ENCODE results near the gene NEO1.

The NEO1 gene

DNA sequence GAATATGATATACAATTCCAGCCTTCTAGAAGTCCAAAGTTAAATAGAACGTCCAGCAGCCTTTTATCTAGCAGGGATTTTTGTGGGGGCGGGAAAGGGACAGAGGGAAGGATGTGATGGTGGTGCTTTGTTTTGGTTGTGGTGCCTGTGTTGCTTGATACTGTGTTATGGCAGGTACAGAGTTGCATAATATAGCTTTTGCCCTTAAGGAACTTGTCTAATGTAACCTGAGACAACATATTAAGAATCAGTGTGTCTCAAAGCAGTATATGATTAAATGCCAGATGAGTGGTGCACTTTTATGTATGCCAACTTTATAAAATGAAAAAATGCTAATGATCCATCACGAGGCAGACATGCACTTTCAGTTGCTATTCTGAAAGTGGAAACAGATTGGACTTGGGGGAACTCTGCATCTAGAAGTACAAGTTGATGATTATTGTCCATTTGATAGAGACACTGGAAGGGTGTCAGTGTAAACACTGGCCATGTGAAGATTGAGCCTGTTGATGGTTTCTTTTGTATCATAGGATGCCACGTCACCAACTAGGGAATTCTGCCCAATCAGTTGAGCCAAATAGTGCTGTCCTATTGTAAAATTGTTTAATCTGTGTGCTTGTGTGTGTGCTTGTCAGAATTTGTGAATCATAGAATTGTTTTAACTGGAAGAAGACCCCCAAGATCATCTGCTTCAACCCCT is 23.0 kb downstream of the NEO1 start:
- DNase-seq, result peak; percentile 76

DNA sequence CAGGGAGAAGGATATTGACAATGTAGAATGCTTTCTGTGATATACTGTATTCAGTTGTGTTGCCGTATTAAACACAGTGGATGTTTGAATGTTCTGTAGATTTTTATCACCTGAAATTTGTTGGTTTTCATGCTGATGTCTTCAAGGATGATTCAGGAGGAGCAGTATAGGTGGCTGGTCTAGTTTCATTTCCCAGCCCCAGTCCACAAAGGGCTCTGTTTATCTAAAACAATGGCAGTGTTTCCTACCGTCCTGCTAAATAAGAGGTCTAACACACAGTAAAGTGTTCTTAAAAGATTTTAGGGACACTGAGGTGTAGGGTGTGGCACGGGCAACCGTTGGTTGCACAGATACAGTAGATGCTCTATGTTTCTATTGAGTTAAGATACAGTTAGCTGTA is 26.0 kb downstream of the NEO1 start:
- DNase-seq, result no peak

DNA sequence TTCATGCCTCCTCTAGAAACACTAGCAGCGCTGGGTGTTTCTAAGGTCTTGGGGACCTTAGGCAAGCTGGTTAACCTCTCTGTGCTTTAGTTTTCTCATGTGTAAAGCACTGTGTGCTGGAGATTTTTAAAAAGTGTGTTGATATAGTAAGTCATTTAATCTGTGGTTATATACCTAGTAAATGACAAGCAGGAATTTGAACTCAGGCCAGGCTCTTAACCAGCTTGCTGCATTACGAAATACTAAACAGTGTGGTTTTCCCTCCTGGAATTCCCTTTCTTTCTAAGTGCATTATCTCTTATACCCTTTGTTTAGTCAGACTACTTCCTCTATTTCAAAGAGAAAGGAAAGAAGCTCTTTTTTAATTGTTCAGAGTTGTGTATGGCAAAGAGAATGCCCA is 26.5 kb downstream of the NEO1 start:
- no peak for DNase-seq

DNA sequence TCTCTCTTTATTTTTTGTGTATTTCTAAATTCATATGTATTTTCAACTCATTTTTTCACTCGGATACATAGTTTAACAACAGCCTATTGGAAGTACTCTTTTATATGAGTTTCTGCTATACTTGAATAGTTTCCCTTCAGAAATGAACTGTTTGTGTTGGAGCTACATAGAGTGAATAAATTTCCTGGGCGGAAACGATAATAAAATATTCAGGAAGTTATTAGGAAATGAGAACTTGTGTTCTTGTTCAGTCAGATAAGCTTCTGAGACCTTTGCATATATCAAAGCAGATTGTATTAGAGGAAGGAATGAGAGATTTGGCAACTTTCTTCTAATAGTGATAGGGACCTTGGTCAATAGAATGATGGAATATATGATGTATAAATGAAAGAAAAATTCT is 27.3 kb downstream of the NEO1 start:
- no peak for DNase-seq

DNA sequence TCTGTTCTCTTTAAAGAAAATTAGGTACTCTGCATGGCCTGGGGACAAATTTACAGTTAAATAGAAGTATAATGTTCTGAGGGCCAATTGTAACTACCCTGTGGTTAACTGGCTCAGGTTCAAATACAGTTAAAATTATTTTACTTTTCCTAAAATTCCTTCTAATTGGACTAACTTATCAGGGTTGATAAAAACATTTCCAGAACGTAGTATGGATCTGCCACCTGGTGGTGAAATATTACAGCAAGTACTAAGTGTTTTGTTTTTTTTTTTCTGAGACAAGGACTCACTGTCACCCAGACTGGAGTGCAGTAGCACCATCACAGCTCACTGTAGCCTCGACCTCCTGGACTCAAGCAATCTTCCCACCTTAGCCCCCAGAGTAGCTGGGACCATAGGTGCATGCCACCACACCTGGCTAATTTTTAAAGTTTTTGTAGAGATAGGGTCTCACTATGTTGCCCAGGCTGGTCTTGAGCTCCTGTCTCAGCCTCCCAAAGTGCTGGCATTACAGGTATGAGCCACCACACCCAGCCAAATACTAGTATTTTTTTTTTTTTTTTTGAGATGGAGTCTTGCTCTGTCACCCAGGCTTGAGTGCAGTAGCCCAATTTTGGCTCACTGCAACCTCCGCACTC is 29.2 kb downstream of the NEO1 start:
- peak; percentile 59 for DNase-seq

DNA sequence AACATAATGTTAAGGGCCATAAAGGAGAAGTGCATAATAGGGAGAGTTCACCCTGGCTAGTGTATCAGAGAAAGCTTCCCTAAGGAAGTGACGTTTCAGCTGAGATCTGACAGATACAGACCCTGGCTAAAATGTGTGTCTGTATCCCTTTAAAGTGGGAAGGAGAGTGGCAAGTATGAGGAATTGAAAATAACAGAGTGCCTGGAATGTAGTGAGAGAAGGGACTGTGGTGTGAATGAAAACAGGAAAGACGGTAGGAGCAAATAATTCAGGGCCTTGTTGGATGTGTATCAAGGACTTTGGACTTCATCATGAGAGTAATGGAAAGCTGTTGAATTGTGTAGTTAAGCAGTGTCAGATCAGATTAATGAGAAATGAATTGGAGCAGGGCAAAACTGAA is 30.5 kb downstream of the NEO1 start:
- DNase-seq, result no peak

DNA sequence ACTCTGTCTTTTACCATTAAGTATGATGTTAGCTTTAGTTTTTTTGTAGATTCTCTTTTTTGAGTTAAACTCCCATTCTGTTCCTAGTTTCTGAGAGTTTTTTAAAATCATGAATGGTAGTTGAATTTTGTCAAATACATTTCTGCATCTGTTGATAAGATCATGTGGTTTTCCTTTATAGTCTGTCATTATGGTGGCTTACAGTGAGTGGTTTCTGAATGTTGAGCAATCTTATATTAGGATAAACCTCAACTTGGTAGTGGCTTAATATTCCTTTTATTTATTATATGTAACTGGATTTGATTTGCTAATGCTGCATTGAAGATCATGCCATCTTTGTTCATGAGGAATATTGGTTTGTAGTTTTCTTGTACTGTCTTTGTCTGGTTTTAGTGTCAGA is 34.8 kb downstream of the NEO1 start:
- DNase-seq, result no peak

DNA sequence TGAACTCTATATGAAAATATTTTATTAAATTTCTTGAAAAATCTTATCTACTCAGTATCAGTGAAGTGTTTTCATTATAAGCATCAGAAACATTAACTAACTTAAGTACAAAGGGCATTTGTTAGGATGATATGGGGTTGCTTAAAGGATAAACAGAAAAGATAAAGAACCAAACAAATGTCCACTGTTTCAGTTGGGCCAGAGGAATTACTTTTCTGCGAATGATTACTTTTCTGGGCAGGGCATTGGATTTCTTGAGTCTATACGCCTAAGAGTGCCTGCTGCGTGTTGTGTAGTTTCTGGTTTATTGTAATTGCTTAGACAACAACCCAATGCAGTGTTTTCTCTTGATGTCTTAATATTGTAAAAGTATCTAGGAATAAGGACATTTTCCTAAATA is 52.8 kb downstream of the NEO1 start:
- DNase-seq, result no peak

DNA sequence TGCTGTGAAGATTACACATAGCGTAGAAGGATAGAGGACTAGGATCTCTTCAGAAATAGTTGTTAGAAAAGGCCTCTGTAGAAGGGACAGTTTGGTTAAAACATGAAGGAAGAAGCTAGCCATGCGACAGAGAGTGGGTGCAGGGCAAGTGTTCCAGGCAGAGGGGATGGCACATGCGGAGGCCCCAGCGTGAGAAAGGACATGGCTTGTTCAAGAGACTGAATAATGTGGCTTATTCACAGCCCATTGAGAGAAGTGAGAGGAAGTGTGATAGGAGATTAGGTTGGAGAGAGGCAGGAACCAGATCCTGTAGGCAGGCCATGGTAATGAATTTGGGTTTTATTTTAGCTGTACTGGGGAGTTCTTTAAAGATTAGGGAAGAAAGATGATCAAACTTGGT is 56.4 kb downstream of the NEO1 start:
- DNase-seq, result peak; percentile 3

DNA sequence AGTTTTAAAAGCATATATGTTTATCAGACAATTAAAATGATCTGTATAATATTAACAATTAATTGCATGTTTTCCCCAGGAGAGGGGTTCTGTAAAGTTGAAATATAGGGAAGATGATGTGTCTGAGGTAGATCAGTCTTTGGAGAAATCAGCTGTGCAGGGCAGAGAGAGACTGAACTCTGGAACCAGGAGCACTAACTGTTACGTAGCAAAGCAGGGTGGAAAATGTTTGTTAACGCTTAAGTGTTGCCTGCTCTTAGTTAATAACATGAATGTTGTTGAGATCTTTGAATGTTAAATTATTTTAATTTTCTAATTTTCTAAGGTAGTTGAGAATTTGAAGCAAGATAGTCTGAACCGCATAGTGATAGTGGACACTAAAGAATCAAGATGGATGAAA is 57.5 kb downstream of the NEO1 start:
- DNase-seq, result no peak

DNA sequence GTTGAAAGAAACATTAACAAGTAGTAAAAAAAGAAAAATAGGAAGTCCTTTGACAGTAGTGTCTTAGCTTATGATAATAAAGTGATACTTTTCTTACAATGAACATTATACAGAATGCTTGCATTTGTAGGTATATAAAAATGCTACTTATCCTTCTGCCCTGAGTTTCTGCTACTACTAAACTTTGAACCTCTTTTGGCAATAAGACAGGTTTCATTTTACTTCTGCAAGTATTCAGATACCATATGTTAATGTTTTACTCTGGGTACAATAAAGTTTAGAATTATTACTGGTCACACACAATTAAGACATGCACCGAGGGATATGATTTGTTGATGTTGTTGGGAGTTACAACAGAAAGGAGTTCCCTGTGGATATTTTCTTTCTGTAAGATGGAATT is 57.9 kb downstream of the NEO1 start:
- DNase-seq, result no peak

DNA sequence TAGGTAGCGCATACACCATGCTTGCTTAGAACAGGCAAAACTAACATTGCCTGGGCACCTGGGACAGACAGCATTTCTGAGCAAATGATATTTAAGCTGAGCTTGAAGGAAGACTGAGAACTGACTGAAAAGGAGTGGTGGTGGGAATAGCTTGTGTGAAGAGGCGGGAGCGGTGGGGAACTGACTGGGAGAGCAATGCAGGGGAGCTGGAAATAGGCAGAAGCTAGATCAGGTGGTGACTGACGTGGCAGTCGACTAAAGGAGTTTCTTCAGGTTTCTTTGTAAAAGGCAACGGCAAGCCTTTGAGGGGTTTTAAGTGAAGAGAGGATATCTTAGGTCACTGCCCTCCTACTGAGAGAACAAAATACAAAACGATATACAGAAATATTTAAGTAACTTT is 61.8 kb downstream of the NEO1 start:
- no peak for DNase-seq

DNA sequence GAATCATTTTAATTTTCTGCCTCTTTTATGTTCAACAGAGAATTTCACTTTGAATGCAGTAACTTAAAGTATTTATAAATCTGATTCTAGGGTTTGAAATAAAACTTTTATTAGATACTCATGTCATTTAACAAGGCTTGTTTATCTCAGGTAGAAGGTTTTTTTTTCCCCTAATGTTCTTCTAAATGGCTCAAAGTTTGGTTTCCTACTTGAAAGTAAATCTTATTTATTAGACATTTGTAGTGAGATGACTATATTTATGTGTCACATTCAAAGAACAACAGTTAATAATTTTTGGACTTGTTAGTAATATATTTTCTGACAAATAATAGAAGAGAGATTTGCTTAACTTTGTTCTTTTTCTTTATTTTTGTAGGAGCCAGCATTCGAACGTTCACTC is 63.9 kb downstream of the NEO1 start:
- DNase-seq, result no peak

DNA sequence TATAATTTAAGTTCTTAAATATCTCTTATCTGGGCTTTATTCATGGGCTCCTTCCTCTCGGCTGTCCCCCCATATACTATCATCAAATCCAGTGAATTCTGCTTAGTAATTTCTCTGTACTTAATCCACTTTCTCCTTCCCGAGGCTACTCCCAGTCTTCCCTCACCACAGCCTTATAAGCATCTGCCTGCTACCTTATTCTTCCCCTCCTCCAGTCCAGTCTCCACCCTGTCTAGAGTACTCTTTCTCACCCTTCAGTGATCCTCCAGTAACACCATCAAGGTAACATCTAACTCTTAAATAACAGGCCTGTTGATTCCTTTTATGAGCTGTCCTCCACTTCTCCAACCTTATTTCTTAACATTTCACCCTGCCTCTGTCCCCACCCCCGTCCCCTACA is 65.8 kb downstream of the NEO1 start:
- no peak for DNase-seq

DNA sequence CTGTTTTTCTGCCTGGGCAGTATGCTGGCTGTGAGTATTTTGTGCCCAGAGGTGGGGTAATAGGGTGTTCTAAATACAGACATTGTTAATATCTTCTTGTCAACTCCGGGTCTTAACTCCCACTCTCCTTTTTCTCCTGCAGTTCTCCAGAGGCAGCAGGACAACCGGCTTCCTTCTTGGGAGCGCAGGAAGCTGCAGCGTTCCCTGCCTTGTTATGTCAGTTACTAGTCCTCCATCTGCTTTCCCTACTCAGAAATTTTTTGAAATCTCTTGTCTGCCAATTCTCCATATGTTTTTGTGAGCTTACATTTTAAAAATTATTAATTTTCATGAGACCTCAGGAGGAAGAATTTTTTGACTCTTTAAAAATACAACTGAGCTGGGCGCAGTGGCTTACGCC is 67.2 kb downstream of the NEO1 start:
- no peak for DNase-seq

DNA sequence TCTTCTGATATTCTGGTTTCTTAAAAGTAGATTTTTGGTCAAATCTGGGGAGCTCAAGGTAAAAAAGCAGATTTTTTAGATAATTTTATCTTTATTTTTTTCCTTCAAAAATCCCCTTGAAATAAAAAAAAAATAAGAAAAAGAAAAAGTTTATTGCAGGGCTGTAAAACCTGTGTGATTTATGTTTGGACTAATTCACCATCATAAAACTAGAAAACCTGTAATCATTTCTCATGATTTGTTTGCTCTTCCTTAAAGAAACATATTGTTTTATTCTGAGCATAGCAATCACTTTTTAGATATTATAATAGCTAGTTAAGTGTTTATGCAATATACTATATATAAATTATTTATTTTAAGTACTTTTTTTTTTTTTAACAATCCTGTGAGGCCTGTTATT is 68.0 kb downstream of the NEO1 start:
- no peak for DNase-seq

DNA sequence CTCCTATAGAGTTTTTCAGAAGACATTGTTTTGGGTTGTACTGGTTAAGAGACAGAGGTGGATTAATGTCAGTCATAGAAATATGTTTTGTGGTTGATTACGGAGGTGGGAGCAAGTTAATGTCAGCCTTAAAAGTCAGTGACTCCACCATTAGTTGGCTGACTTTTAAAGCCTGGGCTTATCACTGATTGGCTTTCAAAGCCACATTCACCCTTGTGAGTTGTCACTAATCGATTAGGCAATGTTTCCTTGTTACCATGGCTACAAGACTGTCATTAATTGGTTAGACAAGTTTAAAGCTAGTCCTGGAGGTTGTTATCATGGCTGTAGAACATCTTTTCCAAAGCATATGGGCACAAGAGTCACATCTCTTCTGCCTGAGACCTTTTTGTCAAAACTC is 73.0 kb downstream of the NEO1 start:
- DNase-seq, result no peak

DNA sequence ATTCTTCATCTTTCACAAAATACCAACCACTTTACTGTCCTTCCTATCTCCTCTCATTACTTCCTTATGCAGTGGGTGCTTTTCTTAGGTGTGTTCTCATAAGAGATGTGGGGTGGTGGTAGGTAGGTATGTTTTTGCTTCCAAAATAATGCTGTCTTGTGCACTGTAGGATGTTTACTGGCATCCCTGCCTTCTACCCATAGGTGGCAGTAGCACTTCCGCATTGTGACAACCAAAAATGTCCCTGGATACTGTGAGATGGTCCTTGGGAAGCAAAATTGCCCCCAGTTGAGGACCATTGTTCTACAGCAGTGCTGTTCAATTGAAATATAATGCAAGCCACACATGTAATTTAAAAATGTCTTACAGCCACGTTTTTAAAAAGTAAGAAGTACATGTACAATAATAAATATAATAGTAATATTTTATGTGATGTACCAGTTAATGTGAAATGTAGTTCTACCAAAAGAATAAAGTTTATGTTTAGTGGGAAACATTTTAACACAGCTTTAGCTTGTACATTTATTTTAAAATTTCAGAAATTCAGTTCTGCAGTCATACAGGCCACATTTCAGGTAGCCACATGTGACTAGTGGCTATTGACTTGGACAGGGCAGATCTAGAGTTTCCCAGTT is 75.2 kb downstream of the NEO1 start:
- DNase-seq, result peak; percentile 10

DNA sequence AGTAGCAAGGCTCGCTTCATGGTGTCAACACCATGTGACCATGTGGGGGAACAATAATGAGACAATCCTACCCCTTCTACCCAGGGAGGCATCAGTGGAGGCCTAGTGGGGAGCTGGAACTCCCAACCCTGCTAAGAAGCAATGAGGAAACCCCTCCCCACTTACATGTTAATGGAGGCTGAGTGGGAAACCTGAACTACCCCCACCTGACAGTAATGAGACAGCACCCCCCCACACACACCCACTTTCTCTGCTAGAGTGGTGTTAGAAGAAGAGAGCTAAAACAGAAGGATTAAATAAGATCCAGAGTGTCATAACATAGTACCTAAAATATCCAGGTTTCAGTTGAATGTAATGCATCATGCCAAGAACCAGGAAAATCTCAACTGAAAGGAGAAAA is 78.6 kb downstream of the NEO1 start:
- no peak for DNase-seq

DNA sequence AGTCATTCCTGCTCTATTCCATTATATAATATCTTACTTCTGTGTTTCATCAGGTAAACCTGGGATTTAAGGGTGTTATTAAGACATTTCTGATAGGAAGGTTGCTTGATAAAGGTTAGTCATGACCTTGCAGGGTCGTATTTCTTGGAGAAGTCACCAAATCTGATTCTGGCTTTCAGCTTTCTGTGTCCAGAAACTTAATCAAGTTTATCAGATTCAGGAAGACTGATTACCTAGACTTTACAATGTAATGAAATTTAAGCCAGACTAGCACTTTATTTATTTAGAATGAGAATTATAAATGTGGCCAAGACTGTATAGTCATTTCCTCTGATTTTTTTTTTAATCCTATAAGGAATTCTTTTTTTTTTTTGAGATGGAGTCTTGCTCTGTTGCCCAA is 81.9 kb downstream of the NEO1 start:
- DNase-seq, result no peak

DNA sequence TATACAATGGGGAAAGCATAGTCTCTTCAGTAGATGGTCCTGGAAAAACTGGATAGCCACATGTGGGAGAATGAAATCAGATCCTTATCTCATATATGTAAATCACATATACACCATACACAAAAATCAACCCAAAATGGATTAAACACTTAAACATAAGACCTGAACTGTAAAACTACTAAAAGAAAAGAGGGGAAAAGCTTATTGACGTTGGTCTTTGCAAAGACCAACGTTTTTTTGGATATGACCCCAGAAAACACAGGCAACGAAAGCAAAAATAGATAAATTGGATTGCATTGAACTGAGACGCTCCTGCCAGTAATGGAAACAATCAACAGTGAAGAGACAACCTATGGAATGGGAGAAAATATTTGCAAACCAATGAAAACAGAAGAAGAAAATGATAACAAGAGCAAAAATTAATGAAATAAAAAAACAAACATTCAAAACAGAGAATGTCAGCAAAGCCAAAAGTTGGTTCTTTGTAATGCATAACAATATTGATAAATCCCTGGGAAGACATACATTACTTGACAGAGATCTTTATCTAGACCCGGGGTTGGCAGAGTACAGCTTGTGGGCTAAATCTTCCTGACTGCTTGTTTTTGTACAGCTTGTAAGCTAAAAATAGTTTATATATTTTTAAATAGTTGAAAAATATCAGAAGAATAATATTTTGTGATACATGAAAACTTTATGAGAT is 86.9 kb downstream of the NEO1 start:
- DNase-seq, result no peak

DNA sequence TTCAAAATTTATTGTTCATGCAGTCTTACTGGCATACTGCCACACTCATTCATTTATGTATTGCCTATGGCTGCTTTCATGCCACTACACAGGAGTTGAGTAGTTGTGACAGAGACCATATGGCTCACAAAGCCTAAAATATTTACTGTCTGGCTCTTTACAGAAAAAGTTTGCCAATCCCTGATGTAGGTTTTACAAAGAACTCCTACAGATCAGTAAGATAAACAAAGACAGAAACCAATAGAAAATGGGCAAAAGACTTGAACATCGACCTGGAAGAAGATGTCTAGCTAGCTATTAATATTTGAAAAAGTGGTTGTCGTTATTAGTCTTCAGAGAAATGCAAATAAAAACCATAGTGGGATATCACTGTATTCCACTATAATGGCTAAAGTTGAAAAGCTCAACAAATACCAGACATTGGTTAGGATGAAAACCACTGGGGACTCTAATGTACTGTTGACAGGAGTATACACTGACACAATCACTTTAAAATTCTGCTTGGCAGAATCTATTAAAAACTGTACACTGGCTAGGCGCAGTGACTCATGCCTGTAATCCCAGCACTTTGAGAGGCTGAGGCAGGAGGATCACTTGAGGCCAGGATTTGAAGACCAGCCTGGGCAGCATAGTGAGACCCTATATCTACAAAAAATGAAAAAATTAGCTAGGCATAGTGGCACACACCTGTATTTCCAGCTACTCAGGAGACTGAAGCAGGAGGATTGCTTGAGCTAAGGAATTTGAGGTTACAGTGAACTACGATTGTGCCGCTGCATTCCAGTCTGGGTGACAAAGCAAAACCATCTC is 87.7 kb downstream of the NEO1 start:
- DNase-seq, result no peak

Data from midbrain (tissue), 1 donor.